ENCODE measurements around the gene HOTAIR. TPM values are rescaled to one million over a fixed set of nuclear protein-coding genes. Genes with fewer than 3 reads are reported as not detected.

HOTAIR gene
- total RNA-seq, 1 donor, result not detected

GRCh38 chr12:53980802-53981496 lies 6.2 kb upstream of the HOTAIR start:
- no peak for DNase-seq (ENCODE audit: low read depth)
- no peak overlapping the region for H3K4me3 ChIP-seq (ENCODE audit: low read depth, low read length)
- no peak for TF ChIP-seq CTCF (IDR thresholded peaks at IDR 0.05; ENCODE audit: insufficient read depth, low read length)

GRCh38 chr12:53980104-53980801 lies 5.5 kb upstream of the HOTAIR start:
- no peak for DNase-seq (ENCODE audit: low read depth)
- H3K4me3 ChIP-seq (ENCODE audit: low read depth, low read length), result no peak overlapping the region

GRCh38 chr12:53978477-53979356 lies 4.0 kb upstream of the HOTAIR start:
- no peak overlapping the region for H3K4me3 ChIP-seq (ENCODE audit: low read depth, low read length)
- DNase-seq (ENCODE audit: low read depth), result no peak
- no peak for TF ChIP-seq CTCF (IDR thresholded peaks at IDR 0.05; ENCODE audit: insufficient read depth, low read length)

More at GRCh38 chr12:53980104-53980801, 5.5 kb upstream of the HOTAIR start:
- TF ChIP-seq CTCF (IDR thresholded peaks at IDR 0.05; ENCODE audit: insufficient read depth, low read length), result no peak

DNA sequence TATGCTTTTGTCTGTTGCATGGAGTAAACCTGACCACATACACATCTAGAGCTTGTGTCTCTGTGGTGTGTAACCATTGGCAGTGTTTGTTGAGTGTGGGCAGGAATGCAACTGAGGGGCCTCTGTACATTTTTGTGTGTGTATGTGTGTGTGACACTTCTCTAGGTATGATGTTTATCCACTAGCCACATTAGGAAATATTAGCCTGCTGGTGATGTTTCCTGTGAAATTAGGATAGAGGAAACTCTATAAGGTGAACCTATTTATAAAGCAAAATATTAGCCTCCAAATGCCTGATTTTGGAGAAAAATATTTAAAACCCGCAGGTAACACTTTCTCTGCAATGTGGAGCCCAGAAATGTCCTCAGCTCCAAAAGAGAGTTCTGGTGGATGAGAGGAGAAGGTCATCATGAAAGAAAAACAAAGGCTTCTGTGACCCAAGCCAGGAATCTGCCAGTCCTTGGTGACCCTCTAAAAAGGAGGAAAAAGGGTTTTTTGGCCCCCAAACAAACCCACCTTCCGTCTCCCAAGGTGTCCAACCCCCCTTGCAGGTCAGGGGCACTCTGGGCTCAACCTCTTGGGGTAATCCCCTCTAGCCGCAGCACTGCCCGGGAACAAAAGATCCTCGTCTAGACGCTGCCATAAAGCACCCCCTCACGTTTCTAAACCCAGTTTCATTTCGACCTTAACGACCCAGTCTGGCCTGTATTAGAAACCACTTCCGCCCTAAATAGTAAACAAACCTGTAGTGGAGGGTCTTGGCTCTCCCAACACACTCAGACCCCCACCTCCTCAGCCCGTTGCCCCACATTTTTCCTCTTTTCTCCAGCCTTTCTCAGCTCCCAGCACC lies 3.1 kb upstream of the HOTAIR start:
- no peak overlapping the region for H3K4me3 ChIP-seq (ENCODE audit: low read depth, low read length)
- no peak for DNase-seq (ENCODE audit: low read depth)
- no peak for TF ChIP-seq CTCF (IDR thresholded peaks at IDR 0.05; ENCODE audit: insufficient read depth, low read length)

GRCh38 chr12:53976823-53977595 lies 2.3 kb upstream of the HOTAIR start:
- no peak overlapping the region for H3K4me3 ChIP-seq (ENCODE audit: low read depth, low read length)

More at GRCh38 chr12:53976823-53977595, 2.3 kb upstream of the HOTAIR start:
- no peak for TF ChIP-seq CTCF (IDR thresholded peaks at IDR 0.05; ENCODE audit: insufficient read depth, low read length)
- DNase-seq (ENCODE audit: low read depth), result no peak
